Measurements from ENCODE around the gene SPRR4.

GRCh38 chr1:152951711-152952110 lies 18.7 kb upstream of the SPRR4 start:
- TF ChIP-seq CTCF (IDR thresholded peaks at IDR 0.05 in 4 of 5, conservative IDR thresholded peaks at IDR 0.05 in 1 of 5) (no peak), POLR2A (IDR thresholded peaks at IDR 0.05) (no peak)

Data from gastrocnemius medialis (tissue), 4 donors.